HG02588 (cell line): ENCODE data around the gene FAM120B.
"Not testable (repeated sequence)": the region's sequence is repeated elsewhere in the genome, so short reads cannot be mapped to it uniquely, and the experiment has no call there.

Source experiments
- ATAC-seq: cut with Tn5 transposase; IDR thresholded peaks from one replicate; pipeline ENCODE4 v1.9.1; 2021; ENCODE audit warnings: mild to moderate bottlenecking, moderate library complexity; ENCODE audit not compliant: unreplicated experiment

FAM120B gene

GRCh38 chr6:170347975-170348374, 41.4 kb downstream of the FAM120B start:
- ATAC-seq: no peak

- not testable (repeated sequence) for ATAC-seq
These were observed 44.9 kb downstream of the FAM120B start for GRCh38 chr6:170351456-170351855.

- ATAC-seq: not testable (repeated sequence)
These were observed 48.6 kb downstream of the FAM120B start for GRCh38 chr6:170355190-170355589.

DNA sequence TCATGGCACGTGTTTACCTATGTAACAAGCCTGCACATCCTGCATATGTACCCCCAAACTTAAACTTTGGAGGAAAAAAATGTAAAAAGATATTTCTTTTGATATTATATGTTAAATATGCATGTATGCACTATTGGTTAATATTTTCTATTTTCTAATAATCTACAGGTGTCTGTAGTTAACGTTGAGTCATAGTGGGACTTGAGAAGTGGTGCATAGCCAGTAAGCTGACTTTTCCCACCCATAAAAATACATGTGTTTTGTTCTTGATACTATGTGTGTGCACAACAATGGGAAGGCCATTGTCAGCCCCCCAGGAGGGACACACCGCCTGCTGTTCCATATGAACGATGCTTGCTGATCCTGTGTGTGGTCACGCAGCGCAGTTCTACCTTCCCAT, 49.1 kb downstream of the FAM120B start:
- ATAC-seq: no peak

- no peak for ATAC-seq
These were observed 51.3 kb downstream of the FAM120B start for GRCh38 chr6:170357812-170358211.

DNA sequence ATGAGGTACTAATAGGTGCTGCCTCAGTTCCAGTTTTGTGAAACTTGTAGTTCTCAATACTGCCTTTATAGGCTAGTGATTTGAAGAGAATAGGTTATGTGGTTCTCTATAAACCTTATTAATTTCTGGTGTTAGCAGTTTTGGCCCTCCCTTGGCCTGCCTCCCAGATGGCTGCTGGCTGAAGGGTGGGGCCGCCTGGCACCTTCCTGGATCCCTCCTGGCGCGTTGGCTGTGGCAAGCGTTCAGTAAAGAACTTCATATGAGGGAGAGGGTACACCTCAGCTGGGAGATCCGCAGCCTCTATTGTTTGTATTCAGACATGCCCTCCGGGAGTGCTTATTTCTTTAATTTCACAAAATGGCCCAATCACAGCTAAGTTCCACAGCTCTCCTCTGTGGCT, 51.9 kb downstream of the FAM120B start:
- ATAC-seq: no peak

DNA sequence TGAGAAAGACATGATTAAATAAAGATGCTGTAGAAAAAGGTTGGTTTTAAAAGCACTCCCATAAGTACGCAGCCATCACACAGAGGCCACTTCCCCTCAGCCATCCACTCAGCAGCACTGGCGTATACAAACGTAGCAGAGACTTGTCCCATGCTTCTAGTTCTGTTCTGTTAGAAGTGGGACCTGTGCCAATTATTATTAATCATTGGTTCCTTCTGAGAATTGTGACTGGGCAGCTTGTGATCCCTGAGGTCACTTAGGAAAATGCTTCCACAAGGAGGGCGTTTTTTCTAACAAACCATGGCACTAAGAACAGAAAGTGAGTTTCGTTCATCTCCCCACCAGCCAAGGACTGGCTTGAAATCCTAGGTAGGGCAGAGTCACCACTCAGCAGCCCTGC, 53.9 kb downstream of the FAM120B start:
- ATAC-seq: no peak

DNA sequence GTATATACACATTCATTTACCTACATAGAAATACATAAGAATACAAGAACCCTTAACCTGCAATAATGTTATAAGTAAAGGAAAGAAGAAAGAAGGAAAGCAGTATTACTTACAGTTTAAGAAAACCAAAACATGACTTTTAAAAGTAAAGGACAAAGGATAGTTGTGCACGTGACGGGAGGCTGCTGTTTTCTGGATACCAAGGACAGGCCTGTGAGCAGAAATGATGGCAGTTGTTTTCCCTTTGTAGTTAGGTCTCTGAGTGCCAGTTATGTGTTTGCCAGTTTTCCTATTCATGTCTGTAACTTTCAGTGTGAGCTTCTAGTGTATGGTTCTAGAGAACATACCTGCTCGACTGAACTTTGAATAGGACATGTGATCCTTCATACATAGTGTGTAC, 54.8 kb downstream of the FAM120B start:
- ATAC-seq: no peak

- no peak for ATAC-seq
These were observed 55.6 kb downstream of the FAM120B start for GRCh38 chr6:170362121-170362520.

DNA sequence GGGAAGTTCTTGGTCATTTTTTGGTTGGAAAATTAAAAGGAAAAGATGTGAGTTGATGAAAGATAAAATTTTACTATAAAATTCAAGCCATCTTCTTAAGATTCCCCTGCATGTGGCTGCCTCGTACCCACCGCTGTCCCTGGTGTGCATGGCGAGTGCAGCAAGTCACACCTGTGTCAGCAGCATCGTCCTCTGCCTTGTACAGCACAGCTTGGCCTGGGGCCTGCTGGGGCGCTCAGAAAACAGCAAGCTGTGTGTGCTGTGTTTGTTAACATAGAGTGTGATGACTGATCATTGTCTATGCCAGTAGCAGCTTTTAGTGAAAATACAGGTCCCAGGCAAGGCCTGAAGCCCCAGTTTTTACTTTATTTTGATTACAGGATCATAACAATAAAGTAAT, 56.7 kb downstream of the FAM120B start:
- no peak for ATAC-seq

DNA sequence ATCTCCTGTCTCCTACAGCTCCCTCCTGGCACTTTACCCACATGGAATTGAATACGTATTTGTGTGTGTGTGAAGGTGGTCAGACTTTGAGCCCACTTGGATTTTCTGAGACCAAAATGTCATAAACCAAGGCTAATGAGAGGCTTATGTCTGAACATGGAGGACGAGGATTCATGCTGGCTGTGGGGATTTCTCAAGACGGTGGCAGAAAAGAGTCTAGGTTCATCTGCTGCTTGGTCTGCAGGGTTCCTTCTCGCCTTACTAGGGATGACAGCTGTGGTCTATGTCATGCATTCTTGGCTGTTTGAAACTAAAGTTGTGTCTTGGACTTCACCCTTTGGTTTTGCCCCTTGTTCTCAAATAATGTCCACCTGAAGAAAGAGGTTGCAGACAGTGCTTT, 58.6 kb downstream of the FAM120B start:
- no peak for ATAC-seq

- ATAC-seq: no peak
These were observed 59.0 kb downstream of the FAM120B start for GRCh38 chr6:170365593-170365992.

DNA sequence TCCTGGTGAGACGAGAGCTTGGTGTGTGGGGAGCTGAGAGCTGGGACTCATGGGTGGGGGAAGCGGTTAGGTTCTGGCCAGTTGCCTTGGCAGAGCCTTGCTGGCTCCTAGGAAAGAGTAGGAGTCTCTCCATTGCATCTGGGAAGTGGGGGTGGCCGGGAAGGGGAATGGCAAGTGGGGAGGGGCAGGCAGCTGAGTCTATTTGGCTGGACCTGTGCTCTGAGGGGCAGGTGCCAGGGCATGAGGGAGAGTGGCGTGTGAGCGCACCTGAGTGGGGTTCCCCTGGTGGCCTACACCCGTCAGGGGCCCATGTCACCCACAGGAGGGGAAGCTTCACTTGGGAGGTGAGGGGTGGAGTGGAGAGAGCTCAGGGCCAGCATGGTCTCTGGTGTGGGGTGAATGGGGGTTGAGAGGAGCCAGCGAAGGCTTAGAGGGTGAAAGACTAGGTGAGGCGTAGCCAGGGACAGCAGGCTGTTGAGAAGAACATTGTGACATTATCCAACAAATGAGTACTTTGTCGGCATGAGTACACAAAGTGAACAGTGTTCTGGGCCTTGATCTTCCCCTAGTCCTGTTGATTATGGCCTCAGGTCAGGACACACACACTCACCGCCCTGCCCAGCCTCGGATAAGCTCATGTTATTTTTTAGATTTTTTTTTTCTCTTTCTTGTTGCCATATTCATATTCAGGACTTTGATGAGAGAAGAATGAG, 59.8 kb downstream of the FAM120B start:
- no peak for ATAC-seq

- ATAC-seq: no peak
These were observed 60.7 kb downstream of the FAM120B start for GRCh38 chr6:170367241-170367640.

DNA sequence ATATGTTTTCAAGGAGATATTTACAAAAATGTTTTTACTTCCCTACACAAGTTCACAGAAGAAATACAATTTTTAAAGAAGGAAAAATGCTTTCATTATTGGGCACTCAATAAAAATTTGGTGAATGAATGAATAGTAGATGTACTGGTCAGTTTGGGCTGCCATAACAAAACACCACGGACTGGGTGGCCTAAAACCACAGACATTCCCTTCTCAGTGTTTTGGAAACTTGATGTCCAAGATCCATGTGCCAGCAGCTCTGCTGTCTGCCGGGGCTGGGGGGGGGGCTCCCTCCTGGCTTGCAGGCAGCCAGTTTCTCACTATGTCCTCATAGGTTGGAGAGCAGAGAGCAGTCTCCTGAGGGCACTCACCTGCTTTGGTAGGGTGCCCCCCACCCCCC, 62.0 kb downstream of the FAM120B start:
- ATAC-seq: no peak

DNA sequence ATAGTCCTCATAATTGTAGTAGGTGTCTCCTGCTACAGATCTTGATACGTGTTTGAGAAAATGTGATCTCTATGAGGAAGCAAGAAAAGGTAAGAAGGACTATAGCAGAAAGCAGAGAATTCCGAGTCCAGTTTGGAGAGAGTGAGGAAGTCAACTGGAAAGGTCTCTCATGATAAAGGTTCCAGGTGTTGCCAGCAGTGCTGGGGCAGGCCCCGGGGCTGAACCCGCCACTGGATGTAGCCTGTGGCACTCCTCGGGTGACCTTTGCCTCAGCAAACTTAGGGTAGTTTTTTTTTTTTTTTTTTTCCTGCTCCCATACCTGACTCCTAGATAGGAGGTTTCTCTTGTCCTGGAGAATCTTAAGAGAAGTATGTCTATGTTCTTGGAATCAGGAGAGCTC, 62.8 kb downstream of the FAM120B start:
- no peak for ATAC-seq

- ATAC-seq: peak; percentile 85
These were observed 63.9 kb downstream of the FAM120B start for GRCh38 chr6:170370416-170370815.

DNA sequence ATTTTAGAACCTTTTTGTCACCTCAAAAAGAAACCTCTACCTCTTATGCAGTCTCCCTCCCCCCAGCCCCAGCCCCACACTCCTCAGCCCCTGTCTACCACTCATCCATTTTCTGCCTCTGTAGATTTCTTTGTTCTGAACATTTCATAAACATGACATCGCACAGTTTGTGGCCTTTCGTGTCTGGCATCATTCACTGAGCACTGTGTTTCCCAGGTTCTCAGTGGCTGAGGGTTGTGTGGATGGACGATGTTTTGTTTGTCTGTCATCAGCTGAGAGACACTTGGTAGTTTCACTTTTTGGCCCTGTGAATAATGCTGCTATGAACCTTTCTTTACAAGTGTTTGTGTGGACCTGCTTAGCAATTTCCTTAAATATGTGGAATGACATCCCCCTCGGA, 64.5 kb downstream of the FAM120B start:
- no peak for ATAC-seq

- no peak for ATAC-seq
These were observed 65.0 kb downstream of the FAM120B start for GRCh38 chr6:170371588-170371987.

DNA sequence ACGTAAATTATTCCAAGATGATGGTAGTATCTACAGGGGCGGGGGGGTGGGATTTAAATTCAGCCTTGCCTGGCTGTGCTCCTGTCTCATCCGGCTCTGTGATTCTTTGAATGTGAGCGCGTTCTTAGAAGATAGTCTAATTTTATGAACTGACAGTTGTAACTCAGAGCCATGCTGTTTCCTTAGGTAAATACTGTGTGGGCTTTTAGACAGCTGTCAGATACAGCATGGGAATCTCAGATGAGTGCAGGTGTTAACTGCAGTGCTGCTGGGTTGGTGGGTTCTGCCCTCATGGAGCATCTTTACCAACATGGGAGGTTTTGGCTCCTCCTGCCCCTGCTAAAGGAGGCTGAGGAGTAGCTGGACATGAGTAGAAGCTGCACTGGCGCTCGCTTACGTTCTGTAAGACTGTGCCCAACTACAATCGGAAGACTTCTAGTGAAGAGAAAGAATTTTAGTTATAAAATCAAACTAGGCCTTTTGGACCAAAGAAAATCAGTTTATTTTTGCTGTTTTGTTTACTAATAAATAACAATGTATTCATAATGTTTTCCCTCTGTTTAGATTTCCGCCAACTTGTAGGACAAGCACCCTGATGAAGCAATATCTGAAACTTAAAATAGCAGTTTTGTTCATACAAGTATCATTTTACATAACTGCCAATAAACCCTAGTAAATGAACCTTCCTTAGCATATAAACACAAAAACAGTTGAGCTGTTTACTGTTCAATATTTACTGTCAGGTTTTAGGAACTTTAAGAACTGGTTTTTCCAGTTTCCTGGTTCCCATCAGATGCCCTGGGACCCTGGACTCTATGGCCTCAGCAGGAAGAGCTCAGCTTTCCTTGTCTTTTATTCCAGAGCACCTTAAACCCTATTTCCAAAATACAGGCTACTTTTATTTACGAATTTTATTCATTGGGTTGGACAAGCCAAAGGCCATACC, 66.1 kb downstream of the FAM120B start:
- no peak for ATAC-seq

GRCh38 chr6:170374571-170375444, 68.2 kb downstream of the FAM120B start:
- ATAC-seq: no peak
